GM19463 (cell line): ENCODE data around the gene SH3TC2.
"Not testable (repeated sequence)": the region's sequence is repeated elsewhere in the genome, so short reads cannot be mapped to it uniquely, and the experiment has no call there.

ENCODE experiments used
- ATAC-seq: cut with Tn5 transposase; IDR thresholded peaks from one replicate; pipeline ENCODE4 v1.9.1; 2021; ENCODE audit warnings: mild to moderate bottlenecking, moderate library complexity; ENCODE audit not compliant: unreplicated experiment

Gene SH3TC2

DNA sequence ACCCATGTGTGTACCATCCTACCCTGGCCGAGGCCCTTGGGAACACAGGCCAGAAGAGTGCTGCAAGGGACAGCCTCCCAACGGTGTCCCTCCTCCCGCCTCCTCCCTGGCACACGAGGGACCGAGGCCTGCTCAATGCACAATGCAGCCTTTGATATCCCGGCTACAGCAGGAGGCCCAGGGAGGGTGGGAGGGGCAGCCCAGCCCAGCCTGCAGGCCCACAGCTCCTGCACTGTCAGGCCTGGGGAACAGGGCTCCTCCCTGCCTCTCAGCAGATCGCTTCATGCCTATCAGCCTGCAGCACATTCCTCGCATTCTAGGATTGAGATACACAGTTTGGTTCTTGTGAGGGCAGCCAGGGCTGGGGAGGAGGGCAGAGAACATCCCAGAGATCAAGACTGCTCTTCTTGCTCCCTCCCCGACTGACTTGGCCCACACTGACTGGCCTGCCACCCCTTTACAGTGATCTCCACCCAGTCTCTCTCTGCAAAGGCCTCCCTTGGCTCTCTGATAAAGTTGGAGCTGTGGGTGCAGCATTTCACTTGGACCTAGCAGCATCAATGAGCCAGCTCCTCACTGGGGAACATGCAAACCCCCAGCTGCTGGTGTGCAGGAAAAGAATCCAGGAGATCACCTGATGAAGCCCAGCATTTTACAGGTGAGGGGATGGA lies at the start of gene SH3TC2:
SH3TC2 (minus strand) TSS at position 46 of the 671 bp plus-strand sequence; CDS start at position 6, 40 bp downstream.
- no peak for ATAC-seq

DNA sequence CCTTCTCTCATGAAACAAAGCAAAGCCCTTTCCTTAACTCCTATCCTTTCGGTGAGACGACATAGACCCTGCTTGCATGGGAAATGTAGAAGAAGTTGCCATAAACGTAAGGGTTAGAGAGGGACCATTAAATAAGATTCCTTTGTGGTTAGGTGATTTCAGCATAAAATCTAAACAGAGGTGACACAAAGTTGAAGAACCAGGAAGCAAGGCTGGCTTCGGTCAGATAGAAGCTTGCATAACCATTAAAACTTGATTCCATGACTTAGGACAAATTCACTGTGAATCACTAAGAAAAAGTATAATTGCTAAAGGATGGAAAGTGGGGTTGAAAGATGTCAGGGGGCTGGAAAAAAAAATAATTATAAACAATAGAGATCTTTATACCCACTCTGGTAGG lies 47.5 kb upstream of the SH3TC2 start:
- ATAC-seq = no peak

DNA sequence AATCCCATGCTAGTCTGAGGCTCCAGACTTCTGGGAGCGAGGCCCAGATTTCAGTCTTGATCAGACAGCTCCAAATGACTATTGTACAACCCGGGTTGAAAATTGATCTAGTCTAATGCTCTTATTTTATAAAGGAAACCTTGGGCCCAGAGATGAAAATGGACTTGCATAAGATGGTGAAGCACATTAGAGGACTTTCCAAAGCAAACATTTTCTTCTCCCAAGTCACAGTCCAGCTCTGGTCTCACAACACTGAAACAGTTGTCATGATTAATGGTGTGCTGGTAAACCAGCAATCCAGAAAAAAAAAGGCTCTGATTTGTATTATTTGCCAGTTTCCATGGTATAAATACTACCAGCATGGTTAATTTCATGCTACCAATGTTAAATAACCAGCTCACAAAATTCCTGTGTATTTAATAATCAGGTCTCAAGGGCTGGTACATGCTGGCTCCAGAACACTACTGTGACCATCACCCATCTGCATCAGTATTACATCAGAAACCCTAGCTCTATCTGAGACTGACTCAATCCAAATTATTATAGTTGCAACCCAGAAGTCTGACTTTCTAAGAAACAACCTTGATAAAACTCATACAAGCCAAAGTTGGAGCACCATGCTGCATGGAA lies 45.9 kb upstream of the SH3TC2 start:
- no peak for ATAC-seq

DNA sequence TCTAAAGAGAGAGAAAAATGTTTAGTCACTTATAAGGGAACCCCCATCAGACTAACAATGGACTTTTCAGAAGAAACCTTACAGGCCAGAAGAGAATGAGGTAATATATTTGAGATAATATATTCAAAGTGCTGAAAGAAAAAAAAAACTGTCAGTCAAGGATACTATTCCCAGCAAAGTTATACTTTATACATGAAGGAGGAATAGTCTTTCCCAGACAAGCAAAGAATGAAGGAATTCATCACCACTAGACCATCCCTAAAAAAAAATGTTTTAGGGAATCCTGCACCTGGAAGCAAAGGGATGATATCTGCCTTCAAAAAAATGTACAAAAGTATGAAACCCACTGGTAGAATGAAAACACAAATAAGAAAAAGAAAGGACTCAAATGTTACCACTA lies 37.5 kb upstream of the SH3TC2 start:
- no peak for ATAC-seq

DNA sequence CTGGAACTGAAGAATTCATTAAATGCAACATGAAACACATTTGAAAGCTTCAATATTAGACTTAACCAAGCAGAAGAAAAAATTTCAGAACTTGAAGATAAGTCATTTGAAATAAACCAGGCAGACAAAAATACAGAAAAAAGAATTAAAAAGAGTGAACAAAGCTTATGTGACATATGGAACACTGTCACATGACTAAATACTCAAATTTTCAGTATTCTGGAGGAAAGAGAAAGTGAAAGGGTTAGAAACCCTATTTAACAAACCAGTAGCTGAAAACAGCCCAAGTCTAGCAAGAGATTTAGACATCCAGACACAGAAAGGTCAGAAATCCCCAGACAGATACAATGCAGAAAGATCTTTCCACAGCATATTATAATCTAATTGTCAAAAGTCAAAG lies 37.1 kb upstream of the SH3TC2 start:
- ATAC-seq = no peak

DNA sequence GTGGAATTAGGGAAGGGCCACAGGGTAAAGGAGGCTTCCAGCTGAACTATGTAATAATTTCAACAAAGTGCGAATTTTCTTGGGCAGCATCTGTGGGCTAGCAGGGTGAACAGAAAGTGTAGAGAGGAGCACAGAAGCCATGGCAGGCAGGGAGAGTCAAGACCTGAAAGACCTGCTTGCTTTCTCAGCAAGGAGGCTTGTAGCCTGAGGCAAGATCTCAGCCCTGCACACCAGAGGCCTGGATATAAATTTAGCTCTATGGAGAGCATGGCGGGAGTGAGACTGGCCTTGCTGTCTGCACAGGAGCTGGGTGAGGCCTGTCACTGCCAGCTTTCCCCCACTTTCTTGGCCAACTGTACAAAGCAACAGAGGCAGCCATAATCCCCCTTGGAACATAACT lies 32.1 kb upstream of the SH3TC2 start:
- ATAC-seq = no peak

DNA sequence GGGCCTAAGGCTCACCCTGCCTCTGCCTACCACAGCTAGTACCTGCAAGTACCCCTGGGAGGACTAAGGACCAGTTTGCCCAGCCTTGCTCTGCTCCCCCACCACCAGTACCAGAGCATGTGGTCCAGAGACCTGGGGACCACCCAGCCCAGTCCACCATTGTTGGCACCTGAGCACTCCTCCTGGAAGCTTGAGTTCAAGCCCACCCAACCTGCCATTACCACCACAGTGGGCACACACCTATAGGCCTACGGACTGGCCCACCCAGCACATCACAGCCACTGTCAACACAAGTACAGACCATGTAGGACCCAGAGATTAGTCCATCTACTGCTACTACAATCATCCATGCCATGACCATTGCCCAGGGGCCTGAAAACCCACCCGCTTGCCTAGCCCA lies 30.8 kb upstream of the SH3TC2 start:
- ATAC-seq = no peak

DNA sequence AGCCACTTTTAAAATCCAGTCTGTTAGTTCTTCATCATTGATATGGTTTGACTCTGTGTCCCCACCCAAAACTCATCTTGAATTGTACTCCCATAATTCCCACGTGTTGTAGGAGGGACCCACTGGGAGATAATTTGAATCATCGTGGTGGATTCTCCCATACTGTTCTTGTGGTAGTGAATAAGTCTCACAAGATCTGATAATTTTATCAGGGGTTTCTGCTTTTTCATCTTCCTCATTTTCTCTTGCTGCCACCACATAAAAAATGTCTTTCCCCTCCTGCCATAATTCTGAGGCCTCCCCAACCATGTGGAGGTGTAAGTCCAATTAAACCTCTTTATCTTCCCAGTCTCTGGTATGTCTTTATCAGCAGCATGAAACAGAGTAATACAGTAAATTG lies 26.9 kb upstream of the SH3TC2 start:
- no peak for ATAC-seq

DNA sequence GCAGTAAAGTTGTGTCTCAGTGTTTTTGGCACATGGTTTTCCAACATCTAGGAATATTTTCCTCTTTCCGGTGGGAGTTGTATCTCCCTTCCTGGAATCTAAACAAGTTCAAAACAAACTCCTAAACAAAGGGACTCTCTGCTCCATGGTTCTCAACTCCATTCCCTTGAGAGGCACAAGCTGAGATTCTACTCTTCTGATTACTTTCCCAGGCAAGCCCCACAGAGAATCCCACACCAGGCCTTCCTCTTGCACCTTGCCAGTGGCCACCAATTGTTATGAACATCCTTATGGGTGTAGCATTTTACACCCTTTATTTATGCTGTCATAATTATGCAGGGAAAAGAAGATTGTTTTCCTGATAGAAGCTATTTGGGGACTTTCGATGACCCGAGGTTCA lies 25.8 kb upstream of the SH3TC2 start:
- no peak for ATAC-seq

DNA sequence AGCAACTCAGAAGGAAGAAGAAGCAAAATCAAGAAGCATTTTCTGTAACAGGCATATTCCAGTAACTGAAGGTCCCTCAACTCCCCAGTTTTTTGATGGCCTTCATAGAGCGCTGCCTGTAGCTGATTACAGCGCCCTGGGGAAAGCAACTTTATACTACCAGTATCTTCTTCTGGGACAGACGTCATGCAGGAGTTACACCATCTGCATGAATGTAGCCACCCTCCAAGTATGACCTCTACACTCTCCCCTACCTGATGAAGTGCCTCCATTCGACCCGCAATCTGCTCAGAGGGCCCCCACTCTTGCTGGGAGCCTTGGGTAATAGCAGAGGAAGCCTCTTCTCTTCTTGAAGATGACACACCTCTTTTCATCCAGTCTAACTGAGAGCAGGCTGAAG lies 21.0 kb upstream of the SH3TC2 start:
- ATAC-seq = no peak

DNA sequence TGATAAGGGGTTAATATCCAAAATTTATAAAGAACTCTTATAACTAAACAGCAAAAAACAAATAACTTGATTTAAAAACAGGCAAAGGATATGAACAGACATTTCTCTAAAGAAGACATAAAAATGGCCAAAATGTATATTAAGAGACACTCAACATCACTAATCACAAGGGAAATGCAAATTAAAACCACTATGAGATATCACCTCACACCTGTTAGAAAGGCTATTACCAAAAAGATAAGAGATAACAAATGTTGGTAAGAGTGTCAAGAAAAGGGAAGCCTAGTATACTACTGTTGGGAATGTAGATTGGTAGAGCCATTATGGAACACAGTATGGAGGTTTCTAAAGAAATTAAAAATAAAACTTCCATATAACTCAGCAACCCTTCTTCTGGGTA lies 19.4 kb upstream of the SH3TC2 start:
- ATAC-seq = no peak

DNA sequence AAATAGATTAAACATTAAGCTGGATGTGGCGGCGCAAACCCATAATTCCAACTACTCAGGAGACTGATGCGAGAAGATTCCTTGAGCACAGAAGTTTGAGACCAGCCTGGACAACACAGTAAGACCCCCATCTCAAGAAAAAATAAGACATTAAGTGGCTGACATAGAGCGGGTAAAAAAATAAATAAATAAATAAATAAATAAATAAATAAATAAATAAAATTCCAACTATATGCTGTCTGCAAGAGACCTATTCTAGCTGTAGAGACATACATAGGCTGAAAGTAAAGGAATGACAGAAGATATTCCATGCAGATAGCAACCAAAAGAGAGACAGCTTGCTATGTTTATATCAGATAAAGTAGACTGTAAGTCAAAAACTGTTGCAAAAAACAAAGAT lies 17.4 kb upstream of the SH3TC2 start:
- no peak for ATAC-seq

DNA sequence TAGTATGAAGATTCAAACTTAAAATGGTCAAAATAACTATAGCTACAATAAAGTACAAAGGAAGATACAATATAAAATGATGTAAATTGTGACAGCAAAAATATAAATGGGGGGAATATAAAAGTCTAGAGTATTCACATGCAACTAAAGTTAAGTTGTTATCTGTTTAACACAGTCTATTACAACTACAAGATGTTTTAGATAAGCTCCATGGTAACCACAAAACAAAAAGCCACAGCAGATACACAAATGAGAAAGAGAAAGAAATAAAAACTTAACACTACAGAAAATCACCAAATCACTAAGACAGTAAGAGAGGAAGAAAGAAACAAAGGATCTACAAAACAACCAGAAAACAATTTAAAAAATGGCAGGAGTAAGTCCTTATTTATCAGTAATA lies 17.0 kb upstream of the SH3TC2 start:
- ATAC-seq = no peak

DNA sequence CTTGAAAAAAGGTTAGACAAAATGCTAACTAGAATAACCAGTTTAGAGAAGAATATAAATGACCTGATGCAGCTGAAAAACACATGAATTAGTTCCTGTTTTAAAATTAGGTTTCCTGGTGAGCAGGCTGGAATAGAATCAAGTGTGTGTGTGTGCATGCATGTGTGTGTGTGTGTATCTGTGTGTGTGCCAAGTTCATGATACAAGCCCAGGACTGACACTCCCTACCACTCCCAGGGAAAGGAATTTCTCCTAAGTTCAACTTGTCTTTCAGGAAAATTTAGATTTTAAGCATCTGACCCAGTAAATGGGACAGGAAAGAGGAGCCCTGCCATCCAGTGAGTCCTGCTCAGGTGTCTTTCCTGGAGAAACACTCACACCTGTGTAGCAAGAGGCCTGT lies 11.2 kb upstream of the SH3TC2 start:
- not testable (repeated sequence) for ATAC-seq

DNA sequence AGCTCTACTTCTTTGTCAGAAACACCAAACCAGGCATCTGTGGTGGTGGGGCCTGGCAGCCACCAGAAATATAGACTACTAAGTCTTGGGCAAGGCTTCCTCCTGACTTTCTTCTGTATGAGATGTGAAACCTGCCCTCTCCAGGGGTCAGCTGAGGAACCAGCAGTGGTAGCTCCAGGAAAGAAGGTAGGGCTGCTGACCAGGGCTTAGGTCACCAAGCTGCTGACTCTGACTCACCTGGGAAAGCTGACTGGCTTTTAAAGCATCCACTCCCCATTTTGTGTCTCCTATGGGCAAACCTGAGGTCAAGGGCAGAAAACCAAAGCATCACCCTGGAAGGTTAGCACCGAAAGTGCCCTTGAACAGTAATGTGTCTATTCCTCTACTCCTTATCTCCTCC lies 10.4 kb upstream of the SH3TC2 start:
- no peak for ATAC-seq

DNA sequence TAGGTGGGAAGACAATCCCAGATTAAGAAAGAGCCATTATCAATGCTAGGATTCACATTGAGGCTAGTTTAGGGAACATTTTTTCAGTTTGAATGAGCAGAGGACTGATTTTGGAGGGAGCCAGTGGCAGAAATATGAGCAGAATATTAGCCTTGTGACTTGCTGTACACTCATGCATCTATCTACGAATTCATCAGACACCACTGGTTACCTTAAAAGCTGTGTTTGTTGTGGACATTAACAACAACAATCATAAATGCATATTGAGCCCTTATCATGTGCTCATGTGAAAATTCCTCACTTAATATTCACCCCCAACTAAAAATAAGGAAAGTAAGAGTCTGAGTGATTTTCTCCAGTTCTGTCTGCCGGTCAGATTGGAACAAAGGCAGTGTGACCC lies 9.9 kb upstream of the SH3TC2 start:
- no peak for ATAC-seq

DNA sequence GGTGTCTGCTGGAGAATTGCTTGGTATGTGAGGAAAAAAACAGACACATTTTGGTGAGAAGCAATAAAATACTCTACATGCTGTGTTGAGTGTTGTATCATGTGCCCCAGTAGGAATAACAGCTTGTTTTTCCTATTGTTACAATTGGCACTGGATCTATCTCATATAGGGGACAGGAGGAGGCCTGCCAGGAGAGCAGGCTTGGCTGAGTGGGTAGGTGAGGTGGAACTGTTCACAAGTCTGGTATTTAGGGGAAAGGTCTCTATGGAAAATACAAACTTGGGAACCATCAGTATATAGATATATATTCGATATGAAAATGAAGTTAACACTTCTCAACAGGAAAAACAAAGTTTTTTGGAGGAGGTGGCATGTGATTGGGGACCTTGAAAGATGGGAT lies 9.5 kb upstream of the SH3TC2 start:
- ATAC-seq = no peak

DNA sequence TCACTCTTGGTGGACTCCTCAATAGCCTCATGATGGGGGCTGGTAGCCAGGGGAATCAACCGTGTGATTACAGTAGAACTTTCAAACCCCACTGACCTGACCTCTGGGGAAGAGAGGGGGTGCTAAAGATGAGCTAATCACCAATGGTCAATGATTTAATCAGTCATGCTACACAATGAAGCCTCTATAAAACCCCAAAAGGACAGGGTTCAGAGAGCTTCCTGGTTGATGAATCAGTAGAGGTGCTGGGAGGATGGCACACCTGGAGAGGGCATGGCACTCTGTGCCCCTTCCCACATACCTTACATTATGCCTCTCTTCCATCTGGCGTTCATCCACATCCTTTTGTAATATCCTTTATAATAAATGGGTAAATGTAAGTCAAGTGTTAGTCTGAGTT lies 8.9 kb upstream of the SH3TC2 start:
- no peak for ATAC-seq

DNA sequence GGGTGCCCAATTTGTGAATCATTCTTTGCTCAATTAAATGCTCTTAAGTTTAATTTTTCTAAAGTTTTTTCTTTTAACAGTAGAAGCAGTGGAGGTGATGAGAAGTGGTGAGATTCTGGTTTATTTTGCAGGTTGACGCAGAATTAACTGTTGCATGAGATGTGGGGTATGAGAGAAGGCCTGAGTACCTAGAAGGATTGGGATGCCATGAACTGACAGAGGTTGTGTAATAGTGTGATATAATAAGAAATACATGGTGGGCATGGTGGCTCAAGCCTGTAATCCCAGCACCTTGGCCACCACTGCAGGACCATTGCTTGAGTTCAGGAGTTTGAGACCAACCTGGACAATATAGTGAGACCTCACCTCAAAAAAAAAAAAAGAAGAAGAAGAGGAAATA lies 8.4 kb upstream of the SH3TC2 start:
- no peak for ATAC-seq

DNA sequence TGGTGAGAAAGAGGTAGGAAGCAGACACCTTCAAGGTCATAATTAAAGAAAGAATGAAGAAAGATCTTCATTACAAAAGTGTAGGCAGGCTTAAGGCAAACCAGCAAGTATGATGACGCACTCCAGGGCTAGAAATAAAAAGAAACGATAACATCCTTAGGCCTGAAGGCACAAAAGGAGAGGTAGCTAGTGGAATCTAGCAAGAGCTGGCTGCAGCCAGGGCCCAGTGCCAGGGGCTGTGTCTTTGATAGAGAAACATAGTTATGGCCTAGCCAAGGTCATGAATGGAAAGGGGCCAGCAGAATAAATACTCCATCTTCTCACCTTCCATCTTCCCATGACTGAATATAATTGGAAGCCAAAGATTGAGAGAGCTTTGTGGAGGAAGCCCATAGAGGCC lies 6.8 kb upstream of the SH3TC2 start:
- no peak for ATAC-seq

DNA sequence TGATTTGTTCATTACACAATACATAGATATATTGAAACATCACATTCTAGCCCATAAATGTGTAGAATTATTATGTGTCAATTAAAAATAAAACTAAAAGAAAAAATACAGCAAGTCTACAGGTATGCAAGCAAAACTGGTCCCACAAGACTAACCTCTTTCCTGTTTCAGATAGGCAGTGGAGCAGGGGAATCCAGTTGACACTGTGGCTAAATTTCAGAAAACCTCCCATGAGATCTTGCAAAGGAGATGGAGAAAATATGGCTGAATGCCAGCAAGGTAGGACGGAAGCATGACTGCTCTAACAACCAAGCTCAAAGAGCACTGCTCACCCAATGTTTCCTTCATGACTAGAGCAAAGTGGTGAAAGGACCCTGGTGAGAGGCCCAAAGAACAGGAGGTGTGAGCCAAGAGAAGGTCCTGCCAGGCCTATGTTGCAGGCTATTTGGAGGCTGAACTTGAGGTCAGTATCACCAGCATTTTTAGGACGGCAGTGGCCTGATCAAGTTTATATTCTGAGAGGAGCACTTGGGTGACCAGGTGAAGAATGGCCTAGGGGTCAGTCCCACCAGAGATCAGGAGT lies 1.1 kb upstream of the SH3TC2 start:
- no peak for ATAC-seq

DNA sequence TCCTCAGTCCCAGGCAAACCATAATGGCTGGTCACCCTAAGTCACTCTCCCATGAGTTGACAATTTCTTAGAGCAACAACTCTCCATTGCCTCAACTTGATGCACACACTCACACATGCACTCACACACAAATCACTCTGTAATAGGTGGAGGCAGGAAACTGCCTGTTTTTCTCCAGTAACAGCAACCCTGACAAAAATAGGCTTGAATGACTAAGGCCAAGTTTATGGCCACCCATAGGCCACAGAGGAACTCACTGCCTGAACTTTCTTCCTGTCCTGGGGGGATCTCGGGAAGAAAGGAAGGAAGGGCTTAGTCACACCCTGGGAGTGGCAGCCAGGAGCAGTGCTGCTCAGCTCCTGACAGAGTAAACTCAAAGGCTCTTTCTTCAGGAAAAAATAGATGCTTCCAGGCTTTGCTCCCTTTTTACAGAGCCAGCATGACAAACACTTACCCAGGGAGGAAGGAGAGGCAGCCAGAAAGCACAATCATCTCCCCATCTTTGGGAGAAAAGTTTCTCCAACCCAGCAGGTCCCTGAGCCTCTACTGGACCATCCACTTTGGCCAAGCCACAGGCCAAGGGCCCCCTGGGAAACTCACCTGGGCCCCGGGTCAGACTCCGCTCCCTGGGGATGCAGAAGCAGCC lies 368 bp downstream of the SH3TC2 start:
- no peak for ATAC-seq
